UCSD-AML1 (cell line): Measurements from ENCODE around the gene ANKRD33B.
A peak's percentile ranks its signal among the peaks of the same experiment; 100 is the strongest.

Experiments
- DNase-seq: peaks from one replicate; lab custom pipeline; 2025; ENCODE audit not compliant: unreplicated experiment; lab: John Stamatoyannopoulos, UW

The ANKRD33B gene

DNA sequence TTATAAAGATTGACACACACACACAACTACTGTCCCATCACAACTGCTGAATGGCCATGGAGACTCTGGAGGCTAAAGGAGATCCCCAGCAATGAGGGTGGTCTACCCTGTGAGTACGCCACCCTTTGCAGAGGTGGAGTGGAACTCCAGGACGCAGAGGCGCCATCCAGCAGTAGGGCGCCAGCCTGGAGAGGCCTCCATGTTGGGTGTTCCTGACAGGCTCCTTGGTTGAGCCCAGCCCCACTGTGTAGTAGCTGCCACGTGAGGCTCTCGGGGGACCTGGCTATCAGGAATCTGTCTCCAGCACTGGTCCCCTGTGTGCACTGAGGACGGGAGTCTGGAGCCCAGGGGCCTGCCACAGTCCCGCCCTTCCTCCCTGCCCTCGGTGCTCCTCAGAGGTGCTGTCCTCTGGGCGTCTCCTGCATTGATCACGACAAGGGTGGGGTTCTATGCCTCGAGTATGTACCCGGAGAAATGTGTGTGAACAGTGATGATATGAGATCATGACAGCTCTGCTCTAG is 124.8 kb downstream of the ANKRD33B start:
- no peak for DNase-seq

DNA sequence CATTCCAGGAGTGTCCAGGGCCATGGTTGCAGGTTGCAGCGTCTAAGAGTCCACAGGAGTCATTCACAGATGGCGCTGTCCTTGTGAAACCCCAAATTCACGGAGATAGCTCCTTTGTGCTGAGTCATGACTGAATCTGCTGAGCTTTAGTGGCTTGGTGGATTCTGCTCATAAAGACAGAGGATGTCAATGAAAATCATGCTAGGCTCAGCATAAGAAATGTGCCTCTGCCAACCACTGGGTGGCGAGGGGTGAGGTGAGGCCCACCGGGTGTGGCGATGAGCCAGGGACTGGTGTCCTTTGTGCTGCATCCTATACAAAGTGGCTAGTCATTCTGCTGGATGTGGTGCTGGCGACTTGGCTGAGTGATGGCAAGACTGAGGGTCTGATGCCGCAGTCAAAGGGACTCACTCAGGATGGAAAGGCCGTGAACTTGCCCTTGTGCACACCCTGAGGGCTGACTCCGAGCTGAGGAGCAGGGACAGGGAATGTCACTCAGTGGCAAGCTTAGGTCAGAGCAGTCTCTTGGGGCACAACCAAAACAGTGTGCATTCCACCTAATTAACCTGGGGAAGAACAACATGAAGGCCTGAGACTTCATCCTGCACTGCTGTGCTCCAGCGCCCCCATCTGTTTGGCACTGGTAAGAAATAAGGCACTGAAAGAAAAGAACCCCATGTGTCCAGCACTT is 125.7 kb downstream of the ANKRD33B start:
- no peak for DNase-seq

DNA sequence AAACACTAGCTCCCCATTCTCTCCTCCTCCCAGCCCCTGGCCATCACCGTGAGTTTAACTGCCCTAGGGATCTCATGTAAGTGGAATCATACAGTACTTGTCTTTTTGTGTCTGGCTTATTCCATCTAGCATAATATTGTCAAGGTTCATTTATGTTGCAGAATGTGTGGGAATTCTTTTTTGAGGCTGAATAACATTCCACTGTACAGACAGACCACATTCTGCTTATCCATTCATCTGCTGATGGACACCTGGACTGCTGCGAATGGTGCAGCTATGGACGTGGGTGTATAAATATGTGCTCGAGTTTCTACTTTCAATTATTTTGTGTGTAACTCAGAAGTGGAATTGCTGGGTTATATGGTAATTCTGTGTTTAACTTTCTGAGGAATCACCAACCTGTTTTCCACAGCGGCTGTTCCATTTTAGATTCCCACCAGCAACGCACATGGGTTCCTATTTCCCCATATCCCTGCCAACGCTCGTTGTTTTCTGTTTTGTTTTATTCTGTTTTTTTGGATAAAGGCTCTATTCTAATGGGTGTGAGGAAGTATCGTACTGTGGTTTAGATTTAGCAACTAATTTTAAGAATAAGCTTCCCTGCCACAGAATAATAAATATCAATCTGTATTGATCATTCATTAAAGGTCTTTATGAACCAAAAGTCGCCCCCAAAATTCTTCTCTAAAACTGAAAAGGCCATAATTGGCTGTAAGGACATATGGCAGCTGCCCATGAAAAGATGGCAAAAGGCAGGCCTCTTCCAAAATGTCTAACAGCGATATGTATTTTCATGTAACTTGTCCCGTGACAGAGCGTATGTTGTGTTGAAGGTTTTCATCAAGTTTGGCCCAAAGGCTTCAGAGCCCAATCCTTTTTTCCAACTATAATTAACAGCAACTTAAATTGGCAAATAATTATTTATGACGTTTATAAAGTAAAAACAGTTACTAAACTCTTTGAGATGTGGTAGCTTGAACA is 126.9 kb downstream of the ANKRD33B start:
- DNase-seq: no peak

DNA sequence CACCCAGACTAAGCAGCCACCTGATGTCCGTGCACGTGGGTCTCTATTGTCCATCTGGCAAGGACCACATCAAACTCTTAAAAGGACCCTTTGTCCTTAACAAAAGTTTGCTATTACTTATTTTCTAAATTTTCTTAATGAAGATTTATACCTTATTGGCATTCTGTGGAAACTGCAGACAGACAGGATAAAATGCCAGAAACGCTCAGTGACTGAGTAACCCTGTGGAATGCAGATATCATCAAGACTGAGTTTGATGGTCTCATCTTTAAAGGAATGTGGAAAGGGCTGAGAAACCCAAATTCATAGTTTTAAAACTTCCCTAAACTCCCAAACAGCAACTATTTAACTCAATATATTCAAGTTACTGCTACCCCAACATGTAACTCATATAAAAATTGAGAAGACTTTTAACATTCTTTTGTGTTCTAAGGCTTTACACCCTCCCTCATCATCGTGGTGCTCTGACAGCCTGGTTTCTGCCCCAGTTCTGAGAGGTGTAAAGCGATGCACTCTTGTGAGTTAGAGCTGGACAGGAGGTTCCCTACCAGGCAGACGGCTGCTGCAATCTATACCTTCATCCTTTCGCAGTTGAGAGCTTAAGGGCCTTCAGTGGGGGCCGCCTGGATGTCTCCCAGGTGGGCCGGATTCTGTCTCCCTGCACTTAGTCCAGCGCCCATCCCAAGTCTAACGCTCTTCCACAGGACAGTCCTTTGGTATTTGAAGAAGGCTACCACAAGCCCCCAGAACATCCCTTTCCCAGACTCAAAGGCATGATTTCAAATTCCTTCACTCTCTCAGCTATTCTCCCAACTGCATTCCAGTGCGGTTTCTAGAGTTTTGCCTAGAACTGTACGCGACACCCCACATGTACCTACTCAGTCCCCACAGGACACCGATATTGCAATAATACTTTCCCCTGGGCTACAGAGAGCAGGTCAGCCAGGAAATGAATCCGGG is 128.2 kb downstream of the ANKRD33B start:
- no peak for DNase-seq

DNA sequence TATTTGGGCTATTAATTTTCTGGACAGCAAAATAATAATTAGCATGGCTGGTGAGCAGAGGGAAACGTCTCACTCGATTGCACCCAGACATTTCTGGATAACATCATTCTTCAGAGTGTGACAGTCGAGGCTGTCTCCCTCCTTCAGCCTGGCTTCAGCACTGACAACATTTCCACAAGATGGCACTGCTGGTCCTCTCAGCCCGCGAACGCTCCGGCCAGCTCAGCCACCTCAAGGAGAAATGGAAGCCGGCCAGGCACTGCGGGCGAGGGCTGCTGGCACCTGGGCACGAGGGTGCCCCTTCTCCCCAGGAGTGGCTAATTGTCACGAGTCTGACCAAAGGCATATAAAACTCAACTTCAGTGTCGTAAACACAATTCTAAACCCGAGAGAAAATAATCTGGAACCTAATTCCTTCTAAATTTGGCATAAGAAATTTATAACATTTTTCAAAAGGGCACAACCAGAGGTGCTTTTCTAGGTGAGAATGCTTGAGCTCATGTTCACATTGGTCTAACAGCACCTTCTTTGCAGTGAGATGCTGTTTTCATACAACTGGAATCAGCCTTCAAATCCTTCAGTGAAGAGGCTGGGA is 131.3 kb downstream of the ANKRD33B start:
- DNase-seq: peak; percentile 30

DNA sequence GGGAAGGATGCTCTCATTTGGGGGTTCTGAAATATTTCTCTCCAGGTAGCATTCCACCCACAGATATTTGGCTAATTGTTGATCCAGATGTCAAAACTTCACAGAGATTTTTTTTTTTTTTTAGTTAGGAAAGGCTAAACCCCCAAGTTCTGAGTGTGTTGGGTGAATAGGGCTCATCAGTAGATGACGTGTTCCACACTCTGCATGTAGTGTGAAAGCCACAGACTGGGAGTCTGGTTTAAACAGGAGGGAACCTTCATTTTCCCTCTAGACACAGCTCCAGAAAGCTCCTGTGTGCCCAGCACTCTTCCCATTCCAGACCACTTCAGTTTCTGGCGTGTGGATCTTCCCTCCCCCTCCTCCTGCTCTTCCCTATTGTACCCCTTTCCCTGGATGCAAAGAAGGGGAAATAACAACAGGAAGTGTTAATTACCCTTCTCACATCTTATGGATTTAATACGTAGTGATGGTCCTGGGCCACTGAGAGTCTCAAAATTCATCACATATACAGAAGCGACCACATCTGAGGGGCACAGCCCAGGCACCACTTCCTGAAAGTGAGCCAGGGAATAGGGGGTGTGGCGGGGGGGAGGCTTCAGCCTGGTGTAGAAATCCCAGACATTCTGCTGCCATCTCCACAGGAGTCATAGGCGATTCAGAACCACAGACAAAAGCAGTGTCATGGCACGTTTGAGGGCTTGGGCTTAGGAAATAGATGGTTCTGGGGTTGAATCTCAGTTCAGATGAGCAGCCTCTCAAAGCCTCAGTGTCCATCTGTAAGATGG is 132.1 kb downstream of the ANKRD33B start:
- DNase-seq: no peak

DNA sequence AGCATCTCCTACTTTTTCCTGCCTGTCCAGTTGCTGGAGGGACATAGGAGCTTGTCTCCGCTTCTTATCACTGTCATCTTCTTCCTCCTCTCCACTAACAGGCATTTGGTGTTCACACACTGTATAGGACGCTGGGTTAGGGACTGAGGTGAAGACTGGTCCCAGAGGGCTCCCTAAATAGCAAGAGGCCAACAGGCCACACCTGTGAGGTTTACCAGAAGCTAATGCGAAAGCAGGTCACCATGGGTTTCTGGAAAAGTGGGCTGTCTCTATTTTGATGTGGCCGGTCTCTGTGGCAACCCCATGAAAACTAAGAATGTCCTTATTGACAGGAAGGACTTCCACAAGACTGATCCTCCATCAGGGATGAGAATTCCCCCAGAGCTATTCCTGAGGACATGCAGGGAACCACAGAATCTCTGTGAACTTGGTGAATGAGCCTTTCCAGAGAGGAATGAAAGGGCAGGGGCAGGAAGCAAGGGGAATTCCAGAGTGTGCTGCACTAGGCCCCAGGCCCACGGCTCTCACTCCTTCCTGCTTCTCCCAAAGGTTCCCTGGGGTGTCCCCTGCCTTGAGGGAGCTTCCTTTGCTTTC is 135.5 kb downstream of the ANKRD33B start:
- DNase-seq: no peak

DNA sequence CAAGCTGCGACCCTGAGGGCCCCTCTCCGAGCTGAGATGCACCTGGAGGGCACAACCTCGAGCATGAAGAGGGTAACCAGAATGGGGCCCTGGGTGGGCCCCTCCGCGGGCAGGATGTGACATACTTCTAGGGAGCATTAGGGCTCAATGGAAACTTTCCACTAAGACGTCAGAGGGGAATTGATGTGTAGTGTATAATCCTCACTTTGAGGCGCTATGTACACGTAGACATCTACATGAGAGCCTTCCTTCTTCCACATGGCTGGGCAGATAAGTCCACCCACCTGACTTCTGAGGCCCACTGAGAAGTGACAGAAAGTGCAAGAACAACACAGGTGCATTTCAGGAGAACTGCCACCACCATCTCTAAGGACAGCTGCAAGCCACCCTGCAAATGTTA is 136.1 kb downstream of the ANKRD33B start:
- no peak for DNase-seq

DNA sequence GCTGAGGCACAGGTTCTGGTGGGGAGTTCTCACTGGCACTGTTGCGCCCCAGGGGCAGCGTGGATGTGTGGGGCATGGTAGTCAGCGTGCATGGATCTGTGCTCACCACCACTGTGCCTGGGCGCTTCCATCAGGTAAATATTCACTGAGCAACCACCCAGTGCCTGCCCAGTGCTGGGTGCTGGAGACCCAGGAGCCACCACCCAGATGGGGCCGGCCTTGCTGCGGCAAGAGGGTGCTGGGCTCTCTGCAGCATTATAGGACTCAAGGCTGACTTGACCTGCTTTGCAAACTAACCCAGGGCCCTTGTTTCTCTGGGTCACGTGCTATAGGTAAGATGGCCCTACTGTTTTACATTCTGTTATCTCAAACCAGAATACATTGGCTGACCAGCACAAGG is 136.6 kb downstream of the ANKRD33B start:
- DNase-seq: no peak

DNA sequence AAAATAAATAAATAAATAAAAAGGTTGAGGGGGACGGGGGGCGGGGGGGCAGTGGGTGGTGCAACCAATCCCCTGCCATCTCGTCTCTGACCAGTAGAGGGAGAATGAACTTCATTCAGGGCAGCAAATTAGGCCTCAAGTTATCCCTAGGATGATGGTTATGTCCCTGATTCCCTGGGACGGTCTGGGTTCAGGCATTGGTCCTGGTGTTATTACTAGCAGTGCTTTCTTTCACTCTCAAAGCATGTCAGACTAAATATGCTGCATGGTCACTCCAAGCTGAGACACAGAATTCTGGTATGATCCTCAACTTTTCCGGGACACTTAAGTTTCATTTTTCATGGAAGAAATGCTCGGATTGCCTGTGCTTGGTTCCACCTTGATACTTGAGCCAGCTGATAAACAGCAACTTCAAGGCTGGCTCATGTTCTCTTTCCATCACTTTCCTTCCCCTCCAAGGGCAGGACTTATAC is 137.7 kb downstream of the ANKRD33B start:
- no peak for DNase-seq

DNA sequence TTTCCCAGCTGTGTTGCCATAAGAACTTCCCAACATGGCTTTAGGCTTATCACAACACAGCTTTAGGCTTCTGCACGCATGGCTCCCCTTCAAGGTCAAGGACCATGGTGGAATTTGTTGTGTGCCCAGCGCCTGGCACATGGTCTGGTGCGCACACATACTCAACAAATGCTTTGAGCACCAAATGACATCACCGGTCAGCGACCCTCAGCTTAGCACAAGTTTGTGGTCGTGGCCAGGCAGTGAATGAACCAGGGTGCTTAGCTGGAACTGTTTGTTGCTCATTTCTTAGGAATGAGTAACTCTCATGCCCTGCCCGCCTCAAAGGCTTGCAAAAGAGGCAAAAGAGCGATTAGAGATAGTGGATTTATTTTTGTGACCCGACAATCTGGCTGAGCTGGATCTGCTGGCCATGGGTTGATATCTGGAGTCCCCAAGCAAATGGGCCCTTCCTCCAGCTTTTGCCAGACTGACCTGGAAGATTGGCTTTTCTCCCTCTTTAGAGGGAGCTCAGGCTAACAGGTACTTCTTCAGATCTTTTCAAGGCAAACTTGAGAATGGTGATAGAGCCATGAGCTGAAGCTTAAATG is 138.3 kb downstream of the ANKRD33B start:
- no peak for DNase-seq

DNA sequence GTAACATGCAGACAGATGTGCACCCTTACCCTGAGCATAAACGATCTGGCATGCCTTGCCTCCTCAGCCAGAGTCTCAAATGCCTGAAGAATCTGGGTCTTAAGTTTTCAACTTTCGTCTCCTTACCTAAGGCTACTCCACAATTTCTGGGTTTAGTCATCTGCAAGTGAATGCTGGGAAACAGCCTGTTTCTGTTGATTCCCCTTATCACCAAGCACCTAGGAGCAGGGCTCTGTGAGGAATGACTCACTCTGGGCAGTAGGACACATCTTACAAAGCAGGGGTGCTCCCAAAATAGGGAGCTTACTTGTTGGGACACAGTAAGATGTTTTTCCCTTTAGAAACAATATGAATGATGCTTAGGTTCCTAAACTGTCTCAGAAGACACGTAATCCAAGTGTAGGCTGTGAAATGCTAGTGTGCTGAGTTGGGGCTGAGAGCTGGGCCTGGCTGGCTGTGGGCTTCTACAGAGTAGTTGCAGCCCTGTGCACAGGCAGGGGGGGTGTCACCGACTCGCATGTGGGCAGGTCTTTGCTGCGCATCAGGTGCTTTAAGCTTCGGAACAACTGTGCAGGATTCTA is 139.1 kb downstream of the ANKRD33B start:
- no peak for DNase-seq

DNA sequence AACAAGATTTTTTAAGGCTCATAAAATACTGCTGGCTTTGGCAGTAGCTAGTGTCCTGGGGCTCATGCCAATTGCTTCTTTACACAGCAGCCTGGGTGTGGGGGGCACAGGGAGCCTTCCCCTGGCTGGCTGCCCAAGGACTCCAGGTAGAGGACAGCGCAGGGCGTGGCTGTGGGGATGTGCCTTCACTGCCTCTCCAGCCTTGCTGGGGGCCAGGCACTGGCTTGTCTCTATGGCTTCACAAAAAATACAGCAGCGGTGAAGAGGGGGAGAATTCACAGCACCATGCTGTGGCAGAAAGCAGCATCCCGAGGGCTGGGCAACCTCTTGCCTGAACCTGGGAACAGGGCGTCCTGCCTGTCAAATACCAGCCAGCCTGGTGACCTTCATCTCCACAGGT is 139.8 kb downstream of the ANKRD33B start:
- DNase-seq: no peak

DNA sequence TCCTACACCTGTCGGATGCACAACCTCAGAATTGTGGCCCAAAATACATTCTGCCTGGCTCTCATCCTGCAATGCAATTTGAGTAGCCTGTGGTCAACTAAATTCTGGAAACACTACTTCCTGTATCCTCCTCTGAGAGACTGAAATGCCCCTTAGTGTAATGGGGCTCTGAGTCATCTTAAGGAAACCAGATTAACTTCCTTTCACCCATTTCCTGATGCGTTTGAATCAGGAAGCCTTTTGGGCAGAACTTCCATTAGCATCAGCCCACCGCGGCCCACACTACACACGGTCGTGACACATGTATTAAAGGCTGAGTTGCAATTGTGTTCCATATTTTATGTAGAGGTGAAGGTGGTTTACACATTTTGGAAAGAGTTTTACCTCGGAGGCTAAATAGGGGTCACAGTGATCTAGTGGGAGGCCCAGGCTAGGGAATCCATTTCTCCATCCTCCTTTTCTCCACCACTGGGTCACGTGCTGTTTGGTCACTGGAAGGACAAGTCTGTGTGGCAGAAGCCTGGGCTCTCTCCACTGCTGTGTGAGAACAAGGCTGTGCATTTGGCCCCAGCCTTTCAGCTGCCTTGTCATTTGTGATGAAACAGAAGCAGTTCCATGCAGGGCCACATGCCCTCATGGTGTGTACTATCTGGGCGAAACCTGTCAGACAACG is 141.2 kb downstream of the ANKRD33B start:
- DNase-seq: peak; percentile 72

DNA sequence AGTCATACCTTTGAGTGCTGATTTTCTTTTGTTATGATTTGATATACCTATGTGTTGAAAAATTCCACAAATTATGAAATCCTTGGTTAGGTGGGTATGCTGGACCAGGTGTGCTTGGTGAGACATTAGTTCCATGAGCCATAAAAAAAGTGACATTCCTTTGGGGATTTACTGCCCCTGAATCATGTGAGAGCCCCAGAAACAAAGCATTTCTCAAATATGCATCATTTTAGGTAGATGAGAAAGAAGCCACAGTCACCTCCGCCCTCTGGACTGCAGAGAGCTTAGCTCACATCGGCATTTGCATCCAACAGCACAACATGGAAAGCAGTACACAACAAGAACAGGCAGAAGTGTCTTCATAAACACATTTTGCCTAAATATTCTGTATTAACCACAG is 141.9 kb downstream of the ANKRD33B start:
- DNase-seq: no peak

DNA sequence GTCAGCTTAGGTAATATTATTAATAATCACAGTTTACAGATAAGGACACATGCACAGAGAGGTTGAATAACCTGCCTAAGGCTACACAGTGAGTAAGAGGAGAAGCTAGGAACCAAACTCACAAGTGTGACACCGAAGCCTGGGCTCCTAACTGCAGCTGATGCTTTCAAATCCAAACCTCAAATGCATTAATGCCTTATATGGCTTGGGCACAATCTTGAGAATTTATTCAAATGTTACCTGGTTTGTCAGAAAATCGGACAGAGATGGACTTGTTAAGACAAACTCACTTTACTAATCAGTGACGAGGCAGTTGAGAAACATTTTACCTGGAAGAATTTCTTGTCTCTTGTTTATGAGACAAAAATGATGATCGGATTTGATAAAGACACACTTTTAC is 142.5 kb downstream of the ANKRD33B start:
- DNase-seq: no peak
